Measurements from ENCODE around the gene ZRANB1. TPM values are rescaled to one million over a fixed set of nuclear protein-coding genes. Genes with fewer than 3 reads are reported as not detected.

ZRANB1 gene
- total and polyA plus RNA-seq, 2 experiments from 2014 or later = 7.9 to 30.0 TPM

GRCh38 chr10:124955243-124955642 is 13.3 kb downstream of the ZRANB1 start:
- H3K4me2 ChIP-seq = no peak overlapping the region
- H4K20me1 ChIP-seq (ENCODE audit: insufficient read depth, poor library complexity, severe bottlenecking) = peaks cover 82% of the 10 kb centered on the region
- H3K9me2 ChIP-seq (replicated peaks; ENCODE audit: insufficient read depth) = no peaks in the 10 kb centered on the region

GRCh38 chr10:124955868-124956267 is 13.9 kb downstream of the ZRANB1 start:
- Histone ChIP-seq H3K9me2 (replicated peaks; ENCODE audit: insufficient read depth) (no peaks in the 10 kb centered on the region), H3K79me2 (peaks cover 99% of the 10 kb centered on the region), H3K4me3 (no peak overlapping the region), H3K4me1 (ENCODE audit: insufficient read depth) (no peaks in the 10 kb centered on the region), H3K4me2 (no peak overlapping the region), H3K9me3 (ENCODE audit: low read depth) (no peaks in the 10 kb centered on the region), H3K27me3 (no peaks in the 10 kb centered on the region), H4K20me1 (ENCODE audit: insufficient read depth, poor library complexity, severe bottlenecking) (peaks cover 81% of the 10 kb centered on the region), H3K27ac (no peak overlapping the region), H3K36me3 (replicated peaks; ENCODE audit: insufficient read depth, low read depth) (no peaks in the 10 kb centered on the region), H2AFZ (no peak overlapping the region)
- WGBS (ENCODE audit: low lambda C conversion rate, missing lambda C conversion rate) = 85% methylated on average over 10 of the region's 10 CpGs
- DNase-seq (ENCODE audit: low spot score) = no peak
- TF ChIP-seq EZH2phosphoT487 (IDR thresholded peaks at IDR 0.05; ENCODE audit: low read depth, severe bottlenecking, unreplicated experiment) (no peak), EZH2 (IDR thresholded peaks at IDR 0.05; ENCODE audit: borderline replicate concordance) (no peak), CTCF (IDR thresholded peaks at IDR 0.05; ENCODE audit: poor library complexity) (no peak)

More at GRCh38 chr10:124955243-124955642, 13.3 kb downstream of the ZRANB1 start:
- Histone ChIP-seq H3K36me3 (replicated peaks; ENCODE audit: insufficient read depth, low read depth) (no peaks in the 10 kb centered on the region), H3K27me3 (no peaks in the 10 kb centered on the region), H3K27ac (no peak overlapping the region), H3K4me3 (no peak overlapping the region), H3K9me3 (ENCODE audit: low read depth) (no peaks in the 10 kb centered on the region), H2AFZ (no peak overlapping the region), H3K79me2 (peaks cover 99% of the 10 kb centered on the region), H3K4me1 (ENCODE audit: insufficient read depth) (no peaks in the 10 kb centered on the region)
- 78% methylated on average over 7 of the region's 7 CpGs for WGBS (ENCODE audit: low lambda C conversion rate, missing lambda C conversion rate)
- no peak for DNase-seq (ENCODE audit: low spot score)
- TF ChIP-seq EZH2 (IDR thresholded peaks at IDR 0.05; ENCODE audit: borderline replicate concordance) (no peak), EZH2phosphoT487 (IDR thresholded peaks at IDR 0.05; ENCODE audit: low read depth, severe bottlenecking, unreplicated experiment) (no peak), CTCF (IDR thresholded peaks at IDR 0.05; ENCODE audit: poor library complexity) (no peak)

- Histone ChIP-seq H3K4me3 (no peak overlapping the region), H4K20me1 (ENCODE audit: insufficient read depth, poor library complexity, severe bottlenecking) (peaks cover 83% of the 10 kb centered on the region), H3K36me3 (replicated peaks; ENCODE audit: insufficient read depth, low read depth) (no peaks in the 10 kb centered on the region), H3K4me1 (ENCODE audit: insufficient read depth) (no peaks in the 10 kb centered on the region), H3K4me2 (no peak overlapping the region), H3K27ac (no peak overlapping the region), H2AFZ (no peak overlapping the region), H3K9me2 (replicated peaks; ENCODE audit: insufficient read depth) (no peaks in the 10 kb centered on the region), H3K9me3 (ENCODE audit: low read depth) (no peaks in the 10 kb centered on the region), H3K27me3 (no peaks in the 10 kb centered on the region), H3K79me2 (peaks cover 99% of the 10 kb centered on the region)
- no peak for DNase-seq (ENCODE audit: low spot score)
- TF ChIP-seq EZH2 (IDR thresholded peaks at IDR 0.05; ENCODE audit: borderline replicate concordance) = no peak
- TF ChIP-seq EZH2phosphoT487 (IDR thresholded peaks at IDR 0.05; ENCODE audit: low read depth, severe bottlenecking, unreplicated experiment) = no peak
- TF ChIP-seq CTCF (IDR thresholded peaks at IDR 0.05; ENCODE audit: poor library complexity) = no peak
- WGBS (ENCODE audit: low lambda C conversion rate, missing lambda C conversion rate) = 85% methylated on average over 1 of the region's 1 CpG
Observed at GRCh38 chr10:124956764-124957163, 14.8 kb downstream of the ZRANB1 start.
